Chondrocyte (in vitro differentiated cells): Measurements from ENCODE around the gene NUDT3. TPM values are rescaled to one million over a fixed set of nuclear protein-coding genes. Genes with fewer than 3 reads are reported as not detected.

Source experiments
- DNase-seq: peaks from one replicate; pipeline ENCODE4 v3.0.0; 2021; ENCODE audit warnings: mixed read lengths, low spot score
- H3K27ac Mint-ChIP-seq: one replicate; pipeline ENCODE4 v1.8.0; 2021; ENCODE audit warnings: mild to moderate bottlenecking, moderate library complexity, mixed read lengths; ENCODE audit not compliant: unreplicated experiment
- H3K27me3 Mint-ChIP-seq: 2 replicates; pipeline ENCODE4 v1.8.0; 2021; ENCODE audit warnings: low read depth, mixed read lengths
- H3K36me3 Mint-ChIP-seq: 2 replicates; pipeline ENCODE4 v1.8.0; 2021; ENCODE audit warnings: low read depth, mixed read lengths
- H3K4me1 Mint-ChIP-seq: 2 replicates; pipeline ENCODE4 v1.8.0; 2021; ENCODE audit warnings: low read depth, mild to moderate bottlenecking, mixed read lengths
- H3K4me3 Mint-ChIP-seq: one replicate; pipeline ENCODE4 v1.8.0; 2021; ENCODE audit warnings: mild to moderate bottlenecking, moderate library complexity, mixed read lengths; ENCODE audit not compliant: unreplicated experiment
- H3K9me3 Mint-ChIP-seq: 2 replicates; pipeline ENCODE4 v1.8.0; 2021; ENCODE audit warnings: low read depth, mixed read lengths
- CTCF ChIP-seq: fragments of 200-600 bp; sonication (generic); IDR thresholded peaks from 2 replicates; pipeline ENCODE4 v1.5.0; 2021; ENCODE audit warnings: antibody characterized with exemption, mild to moderate bottlenecking, moderate library complexity
- total RNA-seq: library from RNA; stranded (reverse); gene quantifications from 3 replicates; pipeline ENCODE4 v1.2.1, GENCODE V29; 2021

NUDT3 gene
- total RNA-seq, 1 donor from 2014 or later, result 22.0 TPM

- Mint-ChIP-seq H3K27me3 (no peaks in the 10 kb centered on the region), H3K36me3 (peaks cover 18% of the 10 kb centered on the region), H3K4me1 (peaks cover 28% of the 10 kb centered on the region), H3K4me3 (no peak overlapping the region), H3K27ac (peak overlapping the region; percentile 69), H3K9me3 (no peaks in the 10 kb centered on the region)
- no peak for DNase-seq
- TF ChIP-seq CTCF, result no peak
These were observed 106.9 kb downstream of the NUDT3 start for GRCh38 chr6:34285448-34286164.

GRCh38 chr6:34284563-34285447 is 107.7 kb downstream of the NUDT3 start:
- Mint-ChIP-seq H3K4me3 (no peak overlapping the region), H3K9me3 (no peaks in the 10 kb centered on the region), H3K27ac (peak overlapping the region; percentile 79), H3K27me3 (no peaks in the 10 kb centered on the region), H3K4me1 (peaks cover 28% of the 10 kb centered on the region), H3K36me3 (peaks cover 18% of the 10 kb centered on the region)
- no peak for DNase-seq
- TF ChIP-seq CTCF, result no peak

GRCh38 chr6:34281702-34282334 is 110.7 kb downstream of the NUDT3 start:
- H3K9me3 Mint-ChIP-seq, result no peaks in the 10 kb centered on the region

GRCh38 chr6:34280216-34280615 is 112.3 kb downstream of the NUDT3 start:
- peaks cover 23% of the 10 kb centered on the region for H3K36me3 Mint-ChIP-seq
- no peak overlapping the region for H3K27ac Mint-ChIP-seq
- TF ChIP-seq CTCF, result no peak
- no peak for DNase-seq
- no peaks in the 10 kb centered on the region for H3K27me3 Mint-ChIP-seq
- H3K4me3 Mint-ChIP-seq, result no peak overlapping the region
- no peaks in the 10 kb centered on the region for H3K9me3 Mint-ChIP-seq
- H3K4me1 Mint-ChIP-seq, result peaks cover 12% of the 10 kb centered on the region

More at GRCh38 chr6:34281702-34282334, 110.7 kb downstream of the NUDT3 start:
- H3K36me3 Mint-ChIP-seq, result peaks cover 25% of the 10 kb centered on the region
- no peak for TF ChIP-seq CTCF
- H3K27ac Mint-ChIP-seq, result no peak overlapping the region
- H3K4me1 Mint-ChIP-seq, result peaks cover 21% of the 10 kb centered on the region
- H3K27me3 Mint-ChIP-seq, result no peaks in the 10 kb centered on the region
- no peak overlapping the region for H3K4me3 Mint-ChIP-seq
- no peak for DNase-seq

GRCh38 chr6:34278833-34279232 is 113.6 kb downstream of the NUDT3 start:
- Mint-ChIP-seq H3K9me3 (no peaks in the 10 kb centered on the region), H3K27me3 (no peaks in the 10 kb centered on the region), H3K4me3 (no peak overlapping the region), H3K4me1 (no peaks in the 10 kb centered on the region), H3K27ac (no peak overlapping the region), H3K36me3 (peaks cover 19% of the 10 kb centered on the region)
- TF ChIP-seq CTCF, result no peak
- no peak for DNase-seq
